ENCODE data around the gene SLC39A6. TPM values are rescaled to one million over a fixed set of nuclear protein-coding genes. Genes with fewer than 3 reads are reported as not detected.
A peak's percentile ranks its signal among the peaks of the same experiment; 100 is the strongest.
"Not testable (repeated sequence)": the region's sequence is repeated elsewhere in the genome, so short reads cannot be mapped to it uniquely, and the experiment has no call there.

Gene SLC39A6
- total RNA-seq, 2 donors from 2014 or later, result 22.6 to 22.7 TPM

DNA sequence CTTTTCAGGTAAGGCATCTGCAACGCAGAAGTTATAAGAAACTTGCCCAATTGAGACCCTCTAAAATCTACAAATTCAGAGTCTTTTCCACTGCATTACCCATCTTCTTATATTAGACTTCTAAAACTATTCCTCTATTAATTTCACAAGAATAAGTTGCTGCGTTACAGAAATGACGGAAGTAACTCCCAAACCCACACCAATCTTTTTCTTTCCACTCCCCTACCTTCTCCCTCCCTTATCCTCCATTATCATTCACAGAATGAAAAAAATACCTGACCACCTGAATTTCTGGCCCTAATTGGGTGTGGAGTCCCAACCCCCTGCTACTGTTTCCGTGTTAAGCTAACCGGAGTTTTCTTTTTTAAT is 62.5 kb downstream of the SLC39A6 start:
- intact Hi-C loops (cut with DNase I), result no loop called here
- no peak for TF ChIP-seq POLR2A (IDR thresholded peaks at IDR 0.05)
- TF ChIP-seq, protein P1, sequence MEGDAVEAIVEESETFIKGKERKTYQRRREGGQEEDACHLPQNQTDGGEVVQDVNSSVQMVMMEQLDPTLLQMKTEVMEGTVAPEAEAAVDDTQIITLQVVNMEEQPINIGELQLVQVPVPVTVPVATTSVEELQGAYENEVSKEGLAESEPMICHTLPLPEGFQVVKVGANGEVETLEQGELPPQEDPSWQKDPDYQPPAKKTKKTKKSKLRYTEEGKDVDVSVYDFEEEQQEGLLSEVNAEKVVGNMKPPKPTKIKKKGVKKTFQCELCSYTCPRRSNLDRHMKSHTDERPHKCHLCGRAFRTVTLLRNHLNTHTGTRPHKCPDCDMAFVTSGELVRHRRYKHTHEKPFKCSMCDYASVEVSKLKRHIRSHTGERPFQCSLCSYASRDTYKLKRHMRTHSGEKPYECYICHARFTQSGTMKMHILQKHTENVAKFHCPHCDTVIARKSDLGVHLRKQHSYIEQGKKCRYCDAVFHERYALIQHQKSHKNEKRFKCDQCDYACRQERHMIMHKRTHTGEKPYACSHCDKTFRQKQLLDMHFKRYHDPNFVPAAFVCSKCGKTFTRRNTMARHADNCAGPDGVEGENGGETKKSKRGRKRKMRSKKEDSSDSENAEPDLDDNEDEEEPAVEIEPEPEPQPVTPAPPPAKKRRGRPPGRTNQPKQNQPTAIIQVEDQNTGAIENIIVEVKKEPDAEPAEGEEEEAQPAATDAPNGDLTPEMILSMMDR (IDR thresholded peaks at IDR 0.05), result no peak
- ATAC-seq (peak; percentile 1), DNase-seq (no peak)
- 0 to 1% methylated on average over 5 of the region's 5 CpGs for WGBS, 2 donors
- H3K4me1 ChIP-seq, result peaks cover 19% of the 10 kb centered on the region
- H3K9me3 ChIP-seq, result no peaks in the 10 kb centered on the region
- H3K27me3 ChIP-seq, result no peaks in the 10 kb centered on the region
- H3K36me3 ChIP-seq (replicated peaks in 1 of 2; ENCODE audit: insufficient read depth in 1 of 2, low read depth in 2 of 2), result no peaks in the 10 kb centered on the region
- peak overlapping the region in 3 of 4 donors; percentile 85 to 95 (median 92) for H3K27ac ChIP-seq
- peak overlapping the region; percentile 91 to 97 for H3K4me3 ChIP-seq

DNA sequence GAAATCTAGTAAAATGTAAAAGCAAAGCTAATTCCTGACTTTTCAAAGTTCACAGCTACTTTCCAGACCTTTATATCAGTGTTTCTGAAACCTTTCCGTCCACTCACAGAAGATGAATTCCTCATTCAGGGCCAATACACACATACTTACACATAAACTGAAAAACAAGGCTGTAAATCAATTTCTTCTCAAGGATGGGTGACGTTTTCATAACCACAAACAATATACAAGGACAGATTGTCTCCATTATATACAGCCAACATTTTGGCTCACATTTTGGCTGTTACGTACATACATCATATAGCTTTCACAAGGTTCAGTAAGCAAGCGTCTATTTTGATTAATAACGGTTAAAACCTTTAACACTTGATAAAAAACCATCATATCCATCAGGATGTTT is 63.1 kb downstream of the SLC39A6 start:
- H3K27ac ChIP-seq, result peak overlapping the region in 1 of 4 donors; percentile 85
- TF ChIP-seq, protein P1 (IDR thresholded peaks at IDR 0.05), result no peak
- TF ChIP-seq POLR2A (IDR thresholded peaks at IDR 0.05), result no peak
- no peaks in the 10 kb centered on the region for H3K36me3 ChIP-seq (replicated peaks in 1 of 2; ENCODE audit: insufficient read depth in 1 of 2, low read depth in 2 of 2)
- peaks cover 23% of the 10 kb centered on the region for H3K4me1 ChIP-seq
- H3K9me3 ChIP-seq, result no peaks in the 10 kb centered on the region
- no peaks in the 10 kb centered on the region for H3K27me3 ChIP-seq
- 14 to 16% methylated on average over 5 of the region's 5 CpGs for WGBS, 2 donors
- peak overlapping the region in 1 of 2 donors; percentile 91 for H3K4me3 ChIP-seq
- no peak for DNase-seq
- no peak for ATAC-seq
- intact Hi-C loops (cut with DNase I), result no loop called here

DNA sequence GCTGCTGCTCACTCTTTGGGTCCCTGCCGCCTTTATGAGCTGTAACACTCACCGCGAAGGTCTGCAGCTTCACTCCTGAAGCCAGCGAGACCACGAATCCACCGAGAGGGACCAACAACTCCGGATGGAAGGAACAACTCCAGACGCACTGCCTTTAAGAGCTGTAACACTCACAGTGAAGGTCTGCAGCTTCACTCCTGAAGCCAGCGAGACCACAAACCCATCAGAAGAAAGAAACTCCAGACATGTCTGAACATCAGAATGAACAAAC is 64.4 kb downstream of the SLC39A6 start:
- H3K27ac ChIP-seq; H3K4me3 ChIP-seq; intact Hi-C loops (cut with DNase I); ATAC-seq; H3K9me3 ChIP-seq; H3K36me3 ChIP-seq (replicated peaks in 1 of 2; ENCODE audit: insufficient read depth in 1 of 2, low read depth in 2 of 2); DNase-seq; H3K27me3 ChIP-seq: not testable (repeated sequence)
- H3K4me1 ChIP-seq, result peaks cover 25% of the 10 kb centered on the region
- 92 to 97% methylated on average over 9 of the region's 9 CpGs for WGBS, 2 donors

DNA sequence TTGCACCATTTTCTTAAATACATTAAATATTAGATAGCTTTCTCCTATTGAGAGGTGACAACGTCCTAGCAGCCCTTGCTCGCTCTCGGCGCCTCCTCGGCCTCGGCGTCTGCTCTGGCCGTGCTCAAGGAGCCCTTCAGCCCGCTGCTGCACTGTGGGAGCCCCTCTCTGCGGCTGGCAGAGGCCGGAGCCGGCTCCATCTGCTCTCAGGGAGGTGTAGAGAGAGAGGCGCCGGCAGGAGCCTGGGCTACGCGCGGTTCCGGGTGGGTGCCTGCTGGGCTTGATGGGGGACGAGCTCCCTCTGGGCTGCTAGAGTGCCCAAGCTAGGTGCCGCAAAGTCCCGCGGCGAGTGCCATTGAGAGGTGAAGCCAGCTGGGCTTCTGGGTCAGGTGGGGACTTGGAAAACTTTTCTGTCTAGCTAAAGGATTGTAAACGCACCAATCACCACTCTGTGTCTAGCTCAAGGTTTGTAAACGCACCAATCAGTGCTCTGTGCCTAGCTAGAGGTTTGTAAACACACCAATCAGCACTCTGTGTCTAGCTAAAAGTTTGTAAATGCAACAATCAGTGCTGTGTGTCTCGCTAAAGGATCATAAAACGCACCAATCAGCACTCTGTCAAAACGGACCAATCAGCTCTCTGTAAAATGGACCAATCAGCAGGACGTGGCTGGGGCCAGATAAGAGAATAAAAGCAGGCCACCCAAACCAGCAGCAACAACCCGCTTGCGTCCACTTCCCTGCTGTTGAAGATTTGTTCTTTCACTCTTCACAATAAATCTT is 64.9 kb downstream of the SLC39A6 start:
- 95 to 96% methylated on average over 25 to 31 of the region's 31 CpGs for WGBS, 2 donors
- H3K27ac ChIP-seq, result no peak overlapping the region
- intact Hi-C loops (cut with DNase I), result no loop called here
- H3K9me3 ChIP-seq, result no peaks in the 10 kb centered on the region
- H3K27me3 ChIP-seq, result no peaks in the 10 kb centered on the region
- no peaks in the 10 kb centered on the region for H3K36me3 ChIP-seq (replicated peaks in 1 of 2; ENCODE audit: insufficient read depth in 1 of 2, low read depth in 2 of 2)
- peaks cover 25% of the 10 kb centered on the region for H3K4me1 ChIP-seq
- DNase-seq (no peak), ATAC-seq (no peak)
- H3K4me3 ChIP-seq, result no peak overlapping the region
- TF ChIP-seq POLR2A (IDR thresholded peaks at IDR 0.05), result no peak
- TF ChIP-seq, protein P1 (IDR thresholded peaks at IDR 0.05), result no peak

DNA sequence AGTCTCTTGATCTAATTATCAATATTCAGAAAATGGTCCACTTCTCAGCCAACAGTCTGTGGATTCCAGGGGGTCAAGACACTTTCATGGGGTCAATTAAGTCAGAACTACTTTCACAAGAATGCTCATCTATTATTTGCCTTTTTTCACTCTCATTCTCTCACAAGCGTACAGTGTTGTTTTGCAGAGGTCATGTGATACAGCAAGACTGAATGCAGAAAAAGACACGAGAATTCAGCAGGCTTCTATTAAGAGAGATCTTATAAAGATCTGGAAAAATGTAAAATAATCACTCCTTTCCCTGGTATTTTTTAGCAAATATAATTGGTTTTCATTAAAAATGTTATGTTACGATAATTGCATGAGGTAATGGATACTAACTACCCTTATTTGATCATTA is 70.5 kb downstream of the SLC39A6 start:
- WGBS, 2 donors, result 89 to 92% methylated on average over 3 of the region's 3 CpGs
- no peaks in the 10 kb centered on the region for H3K36me3 ChIP-seq (replicated peaks in 1 of 2; ENCODE audit: insufficient read depth in 1 of 2, low read depth in 2 of 2)
- H3K4me1 ChIP-seq, result peaks cover 6% of the 10 kb centered on the region
- ATAC-seq (no peak), DNase-seq (no peak)
- intact Hi-C loops (cut with DNase I), result no loop called here
- H3K27ac ChIP-seq, result no peak overlapping the region
- H3K27me3 ChIP-seq, result no peaks in the 10 kb centered on the region
- no peaks in the 10 kb centered on the region for H3K9me3 ChIP-seq
- no peak for TF ChIP-seq POLR2A (IDR thresholded peaks at IDR 0.05)
- H3K4me3 ChIP-seq, result no peak overlapping the region

Other genes starting within 250 kb of the SLC39A6 start
- 10 to 100 TPM; 36.3 to 66.6 TPM for gene RPRD1A, start 61.8 kb downstream of the SLC39A6 start, total RNA-seq
- 10 to 100 TPM; 44.2 to 56.8 TPM for gene ELP2, start 559 bp upstream of the SLC39A6 start, total RNA-seq
- 1 to 10 TPM; 1.0 to 1.3 TPM for gene MOCOS, start 58.2 kb upstream of the SLC39A6 start, total RNA-seq
- 1 to 10 TPM in 1 of 2 donors, under 1 TPM in 1; 0.52 to 2.0 TPM for gene FHOD3, start 168.4 kb upstream of the SLC39A6 start, total RNA-seq